A549 treated with GW870086 at 1 μM for 4 hours (cell line): ENCODE results near the gene MELTF. TPM values are rescaled to one million over a fixed set of nuclear protein-coding genes. Genes with fewer than 3 reads are reported as not detected.

ENCODE experiments used
- total RNA-seq: library from RNA; stranded (reverse); fragments of 200-300 nt; extraction: Qiagen RNA extraction; gene quantifications from 5 replicates; pipeline ENCODE4 v1.2.3, GENCODE V29; 2022; ENCODE audit warnings: low read depth

The MELTF gene
- 52.2 to 72.0 TPM (median 61.8 TPM) in 5 replicates for total RNA-seq

DNA sequence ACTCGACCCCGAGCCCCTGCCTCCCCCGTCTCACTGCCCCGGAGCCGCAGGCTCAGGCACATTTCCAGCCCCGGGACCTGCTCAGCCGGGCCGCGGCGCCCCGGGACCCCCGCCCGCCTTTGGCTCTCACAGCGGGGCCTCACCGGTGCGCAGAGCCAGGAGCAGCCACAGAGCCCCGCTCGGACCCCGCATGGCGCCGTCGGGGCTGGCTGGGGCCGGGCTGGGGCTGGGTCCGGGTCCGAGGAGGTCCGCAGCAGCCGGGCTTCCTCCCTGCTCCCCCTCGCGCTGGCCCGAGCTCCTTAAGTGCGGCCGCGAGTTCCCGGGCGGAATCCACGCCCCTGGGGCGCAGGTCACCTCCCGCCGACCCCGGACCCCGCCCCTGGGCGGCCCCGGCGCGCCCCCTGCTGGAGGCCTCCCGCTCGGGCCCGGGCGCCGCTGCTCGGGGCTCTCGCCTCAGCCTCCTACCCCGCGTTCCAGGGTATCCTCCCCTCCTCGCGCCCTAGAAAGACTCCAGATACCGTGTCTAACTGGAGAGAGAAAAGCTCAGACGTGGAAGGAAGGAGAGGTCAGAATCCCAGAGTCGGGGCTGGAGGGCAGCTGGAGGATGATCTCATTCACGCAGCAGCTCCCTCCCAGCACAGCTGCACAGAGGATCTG is at the start of gene MELTF:
Gene MELTF, minus strand, starts transcription at position 307 of the 657 bp plus-strand sequence. Its CDS starts 115 bp downstream, at position 192.

GRCh38 chr3:196968233-196969133 is 61.1 kb downstream of the MELTF start, which contains the start of gene PIGZ:
PIGZ (minus strand) TSS chr3:196968833; CDS start chr3:196952031, 16,802 bp downstream.

Other genes with a start within 250 kb of the MELTF start
- 4.7 to 7.6 TPM (median 6.5 TPM) in 5 replicates for gene SENP5, start 161.9 kb downstream of the MELTF start, total RNA-seq
- 40.8 to 47.0 TPM (median 46.2 TPM) in 5 replicates for gene NCBP2, start 87.3 kb downstream of the MELTF start, total RNA-seq
- gene PIGZ, start 61.0 kb downstream of the MELTF start, total RNA-seq = 0.82 to 1.7 TPM (median 1.7 TPM) in 5 replicates